Calu3 (cell line): ENCODE results near the gene CHI3L1. TPM values are rescaled to one million over a fixed set of nuclear protein-coding genes. Genes with fewer than 3 reads are reported as not detected.

ENCODE experiments used
- BruUV-seq: library from RNA; stranded (reverse); fragments of 400-500 nt; replicated peaks from 2 replicates; lab custom pipeline; 2021; lab: Mats Ljungman, UMichigan
- CTCF ChIA-PET: fragments of 300-600 bp; sonication (Branson Sonifier 250); formaldehyde crosslinking; loops from one replicate; lab custom pipeline; 2022; ENCODE audit warnings: antibody characterized with exemption; lab: Charles Lee
- DNase-seq: peaks from one replicate; pipeline ENCODE4 v3.0.0; 2022
- H3K27ac Mint-ChIP-seq: one replicate; pipeline ENCODE4 v1.8.0; 2022; ENCODE audit warnings: mixed read lengths; ENCODE audit not compliant: unreplicated experiment
- H3K27me3 Mint-ChIP-seq: one replicate; pipeline ENCODE4 v1.8.0; 2022; ENCODE audit warnings: mixed read lengths; ENCODE audit not compliant: unreplicated experiment
- H3K36me3 Mint-ChIP-seq: one replicate; pipeline ENCODE4 v1.8.0; 2022; ENCODE audit warnings: mild to moderate bottlenecking, moderate library complexity, mixed read lengths; ENCODE audit not compliant: insufficient read depth, unreplicated experiment
- H3K4me1 Mint-ChIP-seq: one replicate; pipeline ENCODE4 v1.8.0; 2022; ENCODE audit warnings: mild to moderate bottlenecking, low read depth, mixed read lengths; ENCODE audit not compliant: unreplicated experiment
- H3K4me3 Mint-ChIP-seq: one replicate; pipeline ENCODE4 v1.8.0; 2022; ENCODE audit warnings: mild to moderate bottlenecking, low read depth, moderate library complexity, mixed read lengths; ENCODE audit not compliant: unreplicated experiment
- H3K9me3 Mint-ChIP-seq: one replicate; pipeline ENCODE4 v1.8.0; 2022; ENCODE audit warnings: low read depth, mixed read lengths; ENCODE audit not compliant: unreplicated experiment
- intact Hi-C: fragments of 100-400 bp; cut with micrococcal nuclease; formaldehyde crosslinking; loops from one replicate; pipeline ENCODE4 v1.10.0; 2022; ENCODE audit not compliant: unreplicated experiment
- total RNA-seq: library from RNA; stranded (reverse); gene quantifications from 2 replicates; pipeline ENCODE4 v1.2.3, GENCODE V29; 2022
- TF ChIP-seq, protein P1 (sequence below): fragments of 200-600 bp; IDR thresholded peaks from one replicate; pipeline ENCODE4 v1.8.0; 2022; ENCODE audit warnings: antibody characterized with exemption; ENCODE audit not compliant: unreplicated experiment

Gene CHI3L1
- total RNA-seq, 1 experiment from 2014 or later = not detected

DNA sequence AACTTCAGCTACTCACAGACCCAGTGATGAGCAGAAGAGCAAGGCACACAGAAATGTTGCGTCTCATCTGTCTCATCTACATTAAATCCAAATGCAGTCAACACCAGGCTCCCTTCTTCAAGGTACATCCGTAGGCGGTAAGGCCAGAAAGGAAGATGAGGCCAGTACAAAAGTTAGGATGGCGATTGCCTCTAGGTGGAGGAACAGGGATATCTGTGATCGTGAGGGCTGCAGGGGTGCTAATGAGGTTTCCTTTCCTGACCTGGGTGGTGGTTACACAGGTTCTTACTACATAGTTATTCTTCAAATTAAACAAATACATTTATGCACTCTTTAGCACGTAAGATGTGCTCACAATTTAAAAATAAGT is 9.5 kb downstream of the CHI3L1 start:
- DNase-seq = no peak
- no peak overlapping the region for H3K27ac Mint-ChIP-seq
- no peaks in the 10 kb centered on the region for H3K9me3 Mint-ChIP-seq
- TF ChIP-seq, protein P1, sequence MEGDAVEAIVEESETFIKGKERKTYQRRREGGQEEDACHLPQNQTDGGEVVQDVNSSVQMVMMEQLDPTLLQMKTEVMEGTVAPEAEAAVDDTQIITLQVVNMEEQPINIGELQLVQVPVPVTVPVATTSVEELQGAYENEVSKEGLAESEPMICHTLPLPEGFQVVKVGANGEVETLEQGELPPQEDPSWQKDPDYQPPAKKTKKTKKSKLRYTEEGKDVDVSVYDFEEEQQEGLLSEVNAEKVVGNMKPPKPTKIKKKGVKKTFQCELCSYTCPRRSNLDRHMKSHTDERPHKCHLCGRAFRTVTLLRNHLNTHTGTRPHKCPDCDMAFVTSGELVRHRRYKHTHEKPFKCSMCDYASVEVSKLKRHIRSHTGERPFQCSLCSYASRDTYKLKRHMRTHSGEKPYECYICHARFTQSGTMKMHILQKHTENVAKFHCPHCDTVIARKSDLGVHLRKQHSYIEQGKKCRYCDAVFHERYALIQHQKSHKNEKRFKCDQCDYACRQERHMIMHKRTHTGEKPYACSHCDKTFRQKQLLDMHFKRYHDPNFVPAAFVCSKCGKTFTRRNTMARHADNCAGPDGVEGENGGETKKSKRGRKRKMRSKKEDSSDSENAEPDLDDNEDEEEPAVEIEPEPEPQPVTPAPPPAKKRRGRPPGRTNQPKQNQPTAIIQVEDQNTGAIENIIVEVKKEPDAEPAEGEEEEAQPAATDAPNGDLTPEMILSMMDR = no peak
- H3K4me1 Mint-ChIP-seq = no peaks in the 10 kb centered on the region
- CTCF ChIA-PET = interaction anchor here (0.7 kb wide), 1 partner anchor 28 kb away, joined by 3 read pairs; no protein-coding TSS in a partner anchor
- no TSS peak for BruUV-seq
- H3K27me3 Mint-ChIP-seq = peaks cover 85% of the 10 kb centered on the region
- no peak overlapping the region for H3K4me3 Mint-ChIP-seq
- H3K36me3 Mint-ChIP-seq = no peaks in the 10 kb centered on the region
- intact Hi-C loops = no loop called here

DNA sequence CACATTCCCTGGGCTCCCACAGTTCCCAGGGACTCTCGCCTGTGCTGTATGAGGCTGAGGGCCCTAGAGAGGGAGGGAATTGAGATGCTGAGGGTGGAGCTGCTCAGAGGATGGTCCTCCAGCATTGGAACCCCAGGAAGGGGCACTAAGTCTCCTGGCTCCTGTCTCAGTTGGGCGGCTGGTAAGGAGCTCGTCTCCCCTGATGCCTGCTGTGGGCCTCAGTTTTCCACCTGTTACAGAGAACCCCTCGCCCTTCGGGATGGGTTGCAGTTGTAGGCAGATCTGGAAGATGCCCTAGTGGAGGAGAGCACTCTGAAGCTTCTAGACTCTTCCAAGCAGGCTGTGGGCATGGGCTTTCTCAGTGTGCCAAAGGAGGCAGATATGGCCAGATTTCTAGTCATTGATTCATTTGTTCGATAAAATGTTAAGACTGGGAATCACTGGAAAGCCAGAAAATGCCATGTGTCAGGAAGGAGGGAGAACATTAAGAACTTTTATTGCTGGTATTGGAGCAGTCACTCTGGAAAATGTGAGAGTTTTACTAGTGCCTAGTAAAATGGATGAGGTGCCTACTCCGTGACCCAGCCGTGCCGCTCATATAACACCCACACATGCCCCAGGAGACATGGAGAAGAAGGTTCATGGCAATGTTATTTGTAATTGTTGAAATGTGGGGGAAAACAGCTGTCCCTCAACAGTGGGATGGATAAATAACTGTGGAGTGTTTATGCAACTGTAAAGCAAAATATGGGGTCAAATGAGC is 10.1 kb downstream of the CHI3L1 start:
- Mint-ChIP-seq H3K27ac (no peak overlapping the region), H3K9me3 (no peaks in the 10 kb centered on the region), H3K4me1 (no peaks in the 10 kb centered on the region), H3K27me3 (peaks cover 83% of the 10 kb centered on the region), H3K36me3 (no peaks in the 10 kb centered on the region), H3K4me3 (no peak overlapping the region)
- intact Hi-C loops = no loop called here
- TF ChIP-seq, protein P1 = no peak
- BruUV-seq = no TSS peak
- CTCF ChIA-PET = interaction anchor here (0.7 to 1.1 kb wide), 2 partner anchors 28 to 59 kb away, joined by 3 to 4 read pairs; no protein-coding TSS in a partner anchor
- no peak for DNase-seq

DNA sequence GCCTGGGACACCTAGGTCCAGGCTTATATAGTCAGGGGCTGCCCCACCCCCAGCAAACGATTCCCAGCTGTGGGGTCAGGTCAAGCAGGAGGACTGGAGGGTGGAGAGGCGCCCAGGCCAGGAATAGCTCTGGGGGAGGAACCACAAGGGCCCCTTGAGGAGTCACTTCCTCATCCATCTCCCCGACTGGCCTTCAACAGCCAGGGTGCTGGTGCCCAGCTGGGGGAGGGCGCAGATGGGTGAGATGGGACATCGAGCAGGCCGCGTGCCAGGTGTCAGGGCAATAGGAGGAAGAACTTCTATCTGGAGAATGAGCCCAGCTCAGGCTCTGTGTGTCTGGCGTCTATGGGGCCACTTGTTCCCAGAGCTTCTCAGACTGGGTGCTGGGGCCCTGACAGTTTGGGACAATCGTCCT is 10.7 kb downstream of the CHI3L1 start:
- no peaks in the 10 kb centered on the region for H3K9me3 Mint-ChIP-seq
- H3K27me3 Mint-ChIP-seq = peaks cover 83% of the 10 kb centered on the region
- H3K4me1 Mint-ChIP-seq = no peaks in the 10 kb centered on the region
- H3K36me3 Mint-ChIP-seq = no peaks in the 10 kb centered on the region
- no peak overlapping the region for H3K27ac Mint-ChIP-seq
- intact Hi-C loops = no loop called here
- CTCF ChIA-PET = interaction anchor here (1.1 kb wide), 1 partner anchor 58 kb away, joined by 4 read pairs; no protein-coding TSS in a partner anchor
- no peak overlapping the region for H3K4me3 Mint-ChIP-seq
- BruUV-seq = no TSS peak
- TF ChIP-seq, protein P1 = no peak
- DNase-seq = no peak

DNA sequence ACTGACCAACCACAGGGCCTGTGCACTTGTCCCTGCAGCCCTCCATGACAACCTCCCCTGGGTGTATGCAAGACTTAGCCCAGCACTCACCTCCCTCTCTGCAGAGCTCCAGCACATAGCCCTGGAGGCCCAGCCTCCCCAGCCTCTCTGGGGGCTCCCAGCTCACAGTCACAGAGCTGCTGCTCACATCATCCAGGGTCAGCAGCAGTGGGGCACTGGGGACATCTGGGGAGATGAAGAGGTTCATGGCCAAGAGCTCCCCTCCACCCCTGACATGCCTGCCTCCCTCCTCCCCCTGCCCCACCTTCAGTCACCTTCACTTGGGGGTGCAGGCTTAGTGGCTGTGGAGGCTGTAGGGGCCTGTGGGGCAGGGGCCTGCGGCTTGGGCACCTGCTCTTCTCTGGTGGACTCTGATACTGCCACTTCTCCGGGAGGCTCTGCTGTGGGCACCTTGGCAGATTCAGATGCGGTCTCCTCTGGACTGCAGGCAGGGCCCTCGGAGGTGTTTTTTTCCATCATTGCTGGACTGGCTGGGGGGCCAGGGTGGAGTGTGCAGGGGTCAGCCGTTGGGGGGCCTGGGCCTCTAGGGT is 11.2 kb downstream of the CHI3L1 start, which contains the start of gene MYBPH:
MYBPH (minus strand) TSS at position 590 of the 590 bp plus-strand sequence; CDS start at position 519, 71 bp downstream.
- Mint-ChIP-seq H3K27ac (no peak within 1 kb of the TSS), H3K4me3 (no peak within 1 kb of the TSS), H3K36me3 (no peaks in the 10 kb centered on the region), H3K27me3 (peaks cover 83% of the 10 kb centered on the region), H3K4me1 (no peaks in the 10 kb centered on the region), H3K9me3 (no peaks in the 10 kb centered on the region)
- intact Hi-C loops = no loop called here
- CTCF ChIA-PET = interaction anchor here (1.1 kb wide), 1 partner anchor 58 kb away, joined by 4 read pairs; no protein-coding TSS in a partner anchor
- no TSS peak for BruUV-seq
- DNase-seq = no peak
- TF ChIP-seq, protein P1 = no peak
